ENCODE data around the gene SLC16A2.
A peak's percentile ranks its signal among the peaks of the same experiment; 100 is the strongest.

GRCh38 chrX:74422576-74423288 lies 1.4 kb downstream of the SLC16A2 start:
- TF ChIP-seq, protein P1, sequence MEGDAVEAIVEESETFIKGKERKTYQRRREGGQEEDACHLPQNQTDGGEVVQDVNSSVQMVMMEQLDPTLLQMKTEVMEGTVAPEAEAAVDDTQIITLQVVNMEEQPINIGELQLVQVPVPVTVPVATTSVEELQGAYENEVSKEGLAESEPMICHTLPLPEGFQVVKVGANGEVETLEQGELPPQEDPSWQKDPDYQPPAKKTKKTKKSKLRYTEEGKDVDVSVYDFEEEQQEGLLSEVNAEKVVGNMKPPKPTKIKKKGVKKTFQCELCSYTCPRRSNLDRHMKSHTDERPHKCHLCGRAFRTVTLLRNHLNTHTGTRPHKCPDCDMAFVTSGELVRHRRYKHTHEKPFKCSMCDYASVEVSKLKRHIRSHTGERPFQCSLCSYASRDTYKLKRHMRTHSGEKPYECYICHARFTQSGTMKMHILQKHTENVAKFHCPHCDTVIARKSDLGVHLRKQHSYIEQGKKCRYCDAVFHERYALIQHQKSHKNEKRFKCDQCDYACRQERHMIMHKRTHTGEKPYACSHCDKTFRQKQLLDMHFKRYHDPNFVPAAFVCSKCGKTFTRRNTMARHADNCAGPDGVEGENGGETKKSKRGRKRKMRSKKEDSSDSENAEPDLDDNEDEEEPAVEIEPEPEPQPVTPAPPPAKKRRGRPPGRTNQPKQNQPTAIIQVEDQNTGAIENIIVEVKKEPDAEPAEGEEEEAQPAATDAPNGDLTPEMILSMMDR (IDR thresholded peaks at IDR 0.05): no peak
- TF ChIP-seq POLR2A (IDR thresholded peaks at IDR 0.05): peak in 1 of 4 donors; percentile 34

All from esophagus squamous epithelium (tissue), 4 donors.